ENCODE results near the gene ESYT1.

GRCh38 chr12:56081393-56082347, 46.4 kb upstream of the ESYT1 start:
- TF ChIP-seq CTCF (IDR thresholded peaks at IDR 0.05; ENCODE audit: insufficient read depth, low read length) (no peak), POLR2AphosphoS5 (IDR thresholded peaks at IDR 0.05; ENCODE audit: low read depth) (no peak)

Measured in HL-60 (cell line).